GM18511 (cell line): ENCODE measurements around the gene TENM4.
A peak's percentile ranks its signal among the peaks of the same experiment; 100 is the strongest.

Experiments used
- ATAC-seq: cut with Tn5 transposase; IDR thresholded peaks from one replicate; pipeline ENCODE4 v1.9.1; 2021; ENCODE audit warnings: mild to moderate bottlenecking, moderate library complexity; ENCODE audit not compliant: unreplicated experiment

Gene TENM4

DNA sequence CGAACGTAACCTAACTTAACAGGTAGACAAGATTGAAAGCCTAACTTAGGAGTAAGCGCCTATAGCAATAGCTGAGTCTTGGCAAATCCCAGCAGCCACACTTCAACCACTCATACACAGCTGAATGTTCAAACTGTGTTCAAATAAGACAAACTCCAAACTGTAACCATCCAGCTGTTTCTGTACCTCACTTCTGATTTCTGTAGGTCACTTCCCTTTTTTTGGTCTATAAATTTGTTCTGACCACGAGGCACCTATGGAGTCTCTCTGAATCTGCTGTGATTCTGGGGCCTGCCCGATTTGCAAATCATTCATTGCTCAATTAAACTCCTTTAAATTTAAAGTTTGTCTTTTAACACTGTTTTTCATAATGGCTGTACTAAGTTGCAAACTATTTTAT is 8.2 kb upstream of the TENM4 start:
- ATAC-seq: no peak

DNA sequence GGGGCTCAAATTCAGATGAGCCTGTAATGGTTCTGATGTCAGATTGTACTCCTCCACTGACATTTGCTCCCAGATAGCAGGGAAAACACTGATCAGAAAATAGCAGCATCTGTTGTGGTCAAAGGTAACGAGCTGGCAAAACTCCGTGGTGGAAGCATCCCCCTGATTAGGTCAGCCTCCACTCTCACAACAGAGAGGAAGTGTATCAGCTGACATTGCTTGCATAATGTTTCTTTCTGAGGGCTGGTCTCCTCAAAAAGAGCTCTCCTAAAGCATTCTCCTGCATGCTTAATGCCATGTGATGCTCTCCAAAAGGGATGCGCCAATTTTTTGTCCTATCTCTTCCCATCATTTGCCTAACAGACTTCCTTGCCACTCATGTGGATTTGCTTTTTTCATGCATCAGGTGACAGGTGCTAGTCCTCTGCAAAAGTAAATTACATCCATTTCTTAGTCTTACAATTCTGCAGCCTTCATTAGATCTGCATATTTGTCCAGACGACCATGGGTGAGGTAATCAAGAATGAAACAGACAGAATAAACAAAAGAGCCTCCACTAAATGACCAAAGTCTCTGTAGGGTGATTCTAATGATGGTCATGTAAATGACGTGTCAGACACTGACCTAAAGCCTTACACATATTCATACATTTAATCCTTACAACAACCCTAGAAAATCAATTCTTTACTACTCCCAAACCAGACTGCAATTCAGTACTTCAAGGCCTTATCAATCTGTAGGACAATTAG is 6.4 kb upstream of the TENM4 start:
- ATAC-seq: no peak

DNA sequence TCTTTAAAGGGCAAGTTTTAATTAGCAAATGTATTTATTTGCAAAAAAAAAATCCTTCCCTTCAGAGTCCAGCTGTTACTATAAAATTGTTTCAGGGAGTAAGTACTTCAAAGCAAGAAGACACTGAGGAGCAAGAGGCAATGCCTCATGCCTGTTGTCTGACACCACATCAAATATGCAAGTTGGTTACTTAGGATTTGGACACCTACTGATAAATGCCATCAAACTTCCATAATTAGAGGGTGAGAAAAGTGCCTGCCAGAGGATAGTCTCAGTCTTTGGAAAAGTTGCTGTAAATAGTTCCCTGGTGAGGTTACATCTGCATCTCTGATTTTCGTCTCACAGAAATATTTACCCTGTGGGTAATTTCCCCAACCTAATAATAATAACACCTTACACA is 4.1 kb upstream of the TENM4 start:
- no peak for ATAC-seq

DNA sequence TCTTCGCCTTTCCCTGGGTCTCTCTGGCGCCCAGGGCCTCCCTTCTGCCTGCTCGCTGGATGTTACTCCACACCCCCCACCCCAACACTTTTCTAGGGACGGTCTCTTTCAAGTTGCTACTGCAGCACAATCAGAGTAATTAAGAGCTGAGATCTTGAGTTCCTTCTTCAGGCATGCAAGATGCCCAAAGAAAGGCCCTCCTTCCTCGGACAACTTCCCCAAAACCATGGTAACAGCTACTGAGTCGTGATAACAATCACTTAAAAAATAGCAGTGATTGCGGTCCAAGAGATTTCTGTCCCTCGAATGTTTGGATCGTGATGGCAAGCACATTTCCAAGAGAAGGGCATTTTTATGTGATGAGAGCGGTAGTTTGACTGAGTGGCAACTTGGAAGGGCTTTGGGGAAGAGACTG is 638 bp upstream of the TENM4 start:
- no peak for ATAC-seq

DNA sequence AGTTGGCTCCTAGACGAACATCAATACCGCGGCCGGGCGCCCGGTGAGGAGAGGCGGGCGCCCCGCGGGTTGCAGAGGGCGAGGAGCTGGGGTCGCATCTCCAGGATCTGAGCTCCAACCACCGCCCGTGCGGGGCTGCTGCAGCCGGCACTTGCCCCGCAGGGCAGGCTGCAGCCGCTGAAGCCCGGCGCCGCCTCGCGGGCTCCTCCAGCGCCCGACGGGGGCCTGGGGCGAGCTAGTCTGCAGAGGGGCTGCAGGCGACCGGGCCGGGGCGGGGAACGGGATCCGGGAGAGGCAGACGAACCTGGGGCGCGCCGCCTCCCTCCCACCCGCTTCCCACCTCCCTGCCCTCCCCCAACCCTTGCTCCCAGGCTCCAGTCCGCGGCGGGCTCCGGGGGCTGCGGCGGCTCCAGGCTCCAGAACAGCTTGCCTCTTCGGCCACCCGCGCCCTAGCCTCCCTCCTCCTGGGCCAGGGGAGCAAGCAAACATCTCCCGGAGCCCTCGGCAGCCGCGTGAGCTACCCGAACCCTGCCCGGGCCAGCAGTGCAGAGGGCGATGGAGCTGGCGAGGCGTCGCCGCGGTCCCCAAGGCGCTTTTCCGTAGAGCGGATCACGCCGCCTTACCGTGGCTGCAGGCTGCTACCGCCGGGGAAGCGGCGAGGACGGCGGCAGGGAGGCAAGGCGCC is 802 bp downstream of the TENM4 start:
- ATAC-seq: peak; percentile 17

DNA sequence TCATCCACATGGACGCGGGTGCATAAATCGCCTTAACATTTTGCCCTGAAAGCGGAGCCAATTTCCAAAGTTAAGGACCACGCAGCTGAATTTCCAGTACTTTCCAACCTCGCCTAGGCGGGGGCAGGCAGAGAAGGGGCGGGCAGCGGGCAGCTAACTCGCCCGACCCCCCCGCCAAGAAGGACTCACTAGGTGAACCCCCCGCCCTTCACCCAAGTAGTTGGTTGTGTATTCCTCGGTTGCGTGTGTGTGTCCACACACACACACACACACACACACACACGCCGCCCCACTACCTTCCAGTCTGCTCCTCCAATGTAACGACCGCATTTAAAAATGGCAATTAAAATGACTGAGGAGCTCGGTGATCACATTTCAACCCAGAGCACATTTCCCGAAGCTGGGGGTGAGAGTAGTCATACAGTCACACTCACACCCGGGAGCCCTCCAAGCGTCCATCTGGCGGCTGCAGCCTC is 1.4 kb downstream of the TENM4 start:
- ATAC-seq: peak; percentile 7

DNA sequence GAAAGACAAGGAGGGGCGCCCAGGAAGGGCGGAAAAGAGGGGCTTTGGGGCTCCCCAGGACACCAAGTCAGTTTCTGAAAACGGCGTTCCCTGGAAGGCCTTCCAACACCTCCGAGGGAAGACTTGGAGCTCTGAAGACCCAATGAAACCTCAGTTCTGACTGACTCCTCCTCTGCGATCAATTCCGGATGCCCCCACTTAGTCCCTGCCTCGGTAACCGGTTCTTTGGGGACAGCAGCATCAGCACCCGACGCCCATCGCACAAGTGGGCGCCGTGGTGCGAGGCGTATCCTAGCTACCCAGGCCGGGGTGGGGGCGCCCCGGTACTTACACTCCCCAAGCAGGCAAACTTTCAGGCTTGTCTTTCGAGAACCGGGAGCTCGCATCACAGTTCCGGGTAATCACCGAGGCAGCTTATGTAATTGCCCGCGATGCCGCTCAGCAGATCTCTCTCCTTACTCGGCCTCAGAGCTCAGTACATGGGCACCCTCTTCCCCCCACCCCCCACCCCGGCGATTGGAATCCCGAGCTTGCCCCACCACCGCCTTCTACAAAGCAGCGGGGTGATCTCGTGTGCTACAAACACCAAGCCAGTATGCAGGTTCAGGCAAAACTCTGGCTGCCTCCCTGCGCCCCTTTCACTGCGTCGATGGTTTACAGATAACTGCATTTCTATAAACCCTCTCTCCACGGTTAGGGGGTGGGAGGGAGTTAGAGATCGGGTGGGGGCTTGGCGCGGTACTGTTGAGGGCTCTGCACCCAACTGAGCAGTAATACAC is 2.0 kb downstream of the TENM4 start:
- ATAC-seq: no peak

DNA sequence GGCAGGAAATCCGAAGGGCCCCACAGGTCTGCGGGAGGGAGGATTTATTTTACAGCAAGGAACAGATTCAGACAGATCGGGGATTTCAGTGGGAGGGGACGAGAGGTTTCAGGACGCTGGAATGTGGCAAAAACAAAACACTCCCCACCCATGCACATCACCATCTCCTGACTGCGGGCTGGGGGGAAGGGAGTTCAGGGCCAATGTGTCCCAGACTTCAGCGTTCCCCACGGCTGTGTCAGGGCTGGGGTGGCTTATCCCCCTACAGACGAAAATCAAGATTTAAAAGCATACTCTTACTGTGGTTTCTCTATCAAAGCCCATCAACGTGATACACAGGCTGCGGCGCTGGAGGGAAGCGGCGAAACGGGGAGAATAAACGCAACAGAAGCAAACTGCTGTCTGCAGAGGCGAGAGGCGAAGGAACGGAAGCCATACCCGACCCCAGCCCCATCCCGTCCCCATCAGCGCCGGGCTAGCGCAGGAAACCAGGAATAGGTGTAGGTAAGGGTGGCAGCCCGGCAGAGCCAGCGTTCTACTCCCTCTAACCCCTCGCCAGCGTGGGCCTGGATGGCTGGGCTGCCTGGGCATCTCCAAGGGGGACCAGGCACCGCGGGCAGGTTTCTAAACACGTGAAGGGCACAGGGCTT is 2.7 kb downstream of the TENM4 start:
- ATAC-seq: no peak

DNA sequence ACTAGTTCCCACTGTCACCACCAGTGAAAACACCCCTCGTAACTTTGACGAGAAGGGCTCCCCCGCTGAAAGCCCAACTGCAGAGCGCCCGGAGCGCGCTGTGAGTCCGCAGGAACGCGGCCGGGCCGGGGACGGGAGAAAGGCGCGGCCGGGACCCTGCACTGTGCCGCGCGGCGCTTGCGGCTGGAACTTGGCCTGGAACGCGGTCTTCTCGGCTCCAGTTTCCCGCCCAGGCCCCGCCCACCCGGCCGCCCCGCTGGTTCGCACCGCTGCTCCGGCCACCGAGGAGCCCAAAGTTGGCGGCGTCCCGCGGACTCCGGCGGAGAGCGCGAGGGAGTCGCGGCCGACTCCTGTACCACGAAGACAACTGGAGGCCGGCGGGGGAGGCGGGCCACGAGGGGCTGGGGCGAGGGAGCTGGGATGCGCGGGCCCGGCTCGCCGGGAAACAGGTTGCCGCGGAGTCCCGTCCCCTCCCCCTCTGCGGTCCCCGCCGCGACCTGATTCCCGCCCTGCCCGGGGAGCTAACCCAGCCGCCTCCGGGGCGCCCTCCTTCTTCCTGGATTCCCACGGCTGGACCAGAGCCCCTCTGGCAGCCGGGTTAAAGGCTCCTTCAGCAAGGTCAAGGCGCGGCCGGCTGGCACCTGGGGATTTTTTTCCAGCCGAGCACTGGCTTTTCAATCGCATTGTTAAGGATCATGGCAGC is 3.4 kb downstream of the TENM4 start:
- ATAC-seq: no peak

DNA sequence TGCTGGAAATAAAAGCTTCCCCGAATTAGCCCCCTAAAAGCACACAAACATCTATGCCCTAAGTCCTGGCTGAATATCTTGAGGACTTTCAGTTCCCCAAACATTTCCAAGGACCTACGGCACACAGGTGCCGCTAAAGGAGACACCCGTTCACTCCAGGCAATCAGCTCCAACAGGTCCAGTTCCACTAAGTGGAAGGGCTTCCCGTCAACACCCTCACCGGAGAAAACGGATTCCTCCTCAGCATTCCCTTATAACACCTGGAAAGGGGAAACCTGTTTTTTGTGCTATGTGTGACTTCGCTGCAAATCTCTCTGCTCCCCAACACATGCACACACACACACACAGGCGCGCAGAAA is 3.9 kb downstream of the TENM4 start:
- ATAC-seq: no peak

DNA sequence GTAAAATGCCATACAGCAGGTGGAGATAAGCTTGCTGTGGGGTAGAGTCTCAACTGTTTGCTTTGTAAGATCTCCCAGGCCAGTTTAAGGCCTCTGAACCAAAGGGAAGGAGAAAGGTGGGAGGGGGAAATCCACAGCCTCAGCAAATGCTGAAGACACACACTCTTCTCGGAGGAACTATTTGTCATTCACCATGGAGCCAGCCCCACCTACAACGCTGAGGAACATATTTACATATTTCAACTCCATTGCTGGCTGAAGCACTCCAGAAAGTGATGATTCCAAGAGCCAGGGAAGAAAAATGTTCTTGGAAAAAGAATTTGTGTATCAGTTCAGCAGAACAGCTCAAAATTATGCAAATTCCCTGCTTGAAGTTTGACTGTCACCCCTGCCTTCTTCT is 6.5 kb downstream of the TENM4 start:
- no peak for ATAC-seq

DNA sequence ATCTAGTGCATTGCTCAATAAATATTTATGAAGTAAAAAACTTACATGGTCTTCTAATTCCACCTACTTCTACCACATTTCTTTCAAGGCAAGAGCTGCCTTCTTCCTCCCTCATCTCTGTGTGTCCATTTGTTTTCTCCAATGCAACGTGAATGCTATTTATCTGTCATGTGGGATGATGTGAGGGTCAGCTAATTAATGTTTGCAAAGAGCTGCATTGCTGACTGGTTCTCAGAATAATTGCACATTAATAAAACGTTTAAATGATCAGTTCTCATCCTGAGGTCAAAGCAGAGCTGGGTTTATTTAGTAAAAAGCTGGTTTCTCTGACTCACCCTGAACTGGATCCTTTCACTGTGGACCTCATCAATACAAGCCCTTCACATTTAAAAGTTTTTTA is 8.7 kb downstream of the TENM4 start:
- ATAC-seq: no peak

DNA sequence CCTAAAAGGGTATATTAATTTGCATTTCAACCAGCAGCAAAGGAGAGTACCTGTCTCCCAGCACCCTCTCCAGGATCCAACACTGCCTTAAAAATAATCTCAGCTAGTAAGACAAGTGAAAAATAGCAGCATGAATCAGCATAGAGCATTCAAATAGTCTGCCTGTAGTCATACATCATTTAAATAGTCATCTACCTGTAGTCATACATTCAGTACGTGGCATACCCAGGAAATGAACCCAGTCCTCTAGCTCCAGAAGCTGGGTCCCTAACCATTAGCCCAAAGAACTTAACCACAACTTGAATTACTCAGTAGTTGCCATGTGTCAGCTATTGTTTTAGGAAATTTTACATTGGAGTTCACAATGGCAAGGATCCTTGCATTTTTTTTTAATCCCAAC is 9.3 kb downstream of the TENM4 start:
- ATAC-seq: no peak

DNA sequence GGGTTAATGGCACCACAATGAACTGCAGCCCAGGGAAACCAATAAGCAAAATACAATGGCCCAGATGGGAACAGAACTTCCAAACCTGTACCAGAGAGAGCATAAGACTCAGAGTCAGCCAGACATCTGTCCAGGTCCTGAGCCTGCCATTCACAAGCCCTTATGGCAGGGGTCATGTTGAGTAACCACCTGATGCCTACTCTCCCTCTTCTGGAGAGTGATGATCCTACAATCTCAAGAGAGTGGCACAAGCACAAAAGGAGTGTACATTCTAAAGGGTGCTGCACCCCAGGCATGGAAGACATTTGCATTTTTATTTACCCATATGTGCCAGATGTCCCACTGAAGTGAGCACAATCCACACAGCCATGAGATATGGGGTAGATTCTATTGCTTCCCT is 10.6 kb downstream of the TENM4 start:
- no peak for ATAC-seq

DNA sequence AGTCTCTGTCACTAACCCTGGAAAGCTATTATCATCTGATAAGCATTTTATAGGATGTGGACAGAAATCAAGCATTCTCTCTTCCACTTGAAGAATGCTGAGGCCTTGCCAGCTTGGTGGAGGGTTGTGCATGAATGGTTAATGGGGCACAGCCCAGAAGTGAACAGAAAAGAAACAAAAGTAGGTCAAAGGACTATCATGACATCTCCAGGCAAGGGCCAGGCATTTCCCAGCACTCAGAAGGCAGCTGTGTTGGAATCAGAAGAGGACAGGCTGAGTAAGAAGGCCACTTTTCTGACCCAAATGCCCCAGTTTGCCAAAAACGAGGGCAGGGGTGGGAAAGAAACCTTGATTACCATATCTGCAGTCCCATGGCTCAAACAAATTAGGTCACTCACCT is 12.4 kb downstream of the TENM4 start:
- ATAC-seq: no peak

DNA sequence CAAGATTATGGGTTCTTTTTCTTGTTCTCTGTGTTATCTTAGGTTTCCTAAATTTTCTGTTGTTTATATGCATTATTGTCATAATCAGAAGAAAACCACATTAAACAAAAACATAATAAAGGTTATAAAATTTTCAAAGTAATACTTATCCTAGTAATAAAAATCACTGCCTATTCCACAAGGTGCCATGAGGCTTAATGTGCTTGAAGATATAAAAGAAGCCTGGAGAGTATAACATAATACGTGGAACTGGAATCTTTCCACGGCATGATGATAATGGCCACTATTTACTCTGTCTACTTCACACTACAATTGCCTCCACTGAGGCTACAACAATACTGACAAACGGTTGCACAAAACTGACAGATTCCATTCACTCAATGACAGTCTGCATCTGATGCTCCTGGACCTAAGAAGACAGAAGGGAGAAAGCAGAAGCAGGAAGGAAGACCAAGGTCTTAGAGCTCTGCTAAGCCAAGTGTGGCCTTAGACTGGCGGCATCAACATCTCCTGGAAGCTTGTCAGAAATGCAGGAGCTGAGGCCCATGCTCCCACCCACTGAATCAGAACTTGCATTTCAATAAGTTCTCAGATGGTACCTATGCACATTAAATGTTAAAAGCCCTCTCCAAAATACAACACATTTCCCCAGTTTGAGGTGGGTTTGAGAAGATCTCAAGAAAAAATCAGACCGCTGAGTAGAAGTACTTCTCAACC is 13.1 kb downstream of the TENM4 start:
- no peak for ATAC-seq

DNA sequence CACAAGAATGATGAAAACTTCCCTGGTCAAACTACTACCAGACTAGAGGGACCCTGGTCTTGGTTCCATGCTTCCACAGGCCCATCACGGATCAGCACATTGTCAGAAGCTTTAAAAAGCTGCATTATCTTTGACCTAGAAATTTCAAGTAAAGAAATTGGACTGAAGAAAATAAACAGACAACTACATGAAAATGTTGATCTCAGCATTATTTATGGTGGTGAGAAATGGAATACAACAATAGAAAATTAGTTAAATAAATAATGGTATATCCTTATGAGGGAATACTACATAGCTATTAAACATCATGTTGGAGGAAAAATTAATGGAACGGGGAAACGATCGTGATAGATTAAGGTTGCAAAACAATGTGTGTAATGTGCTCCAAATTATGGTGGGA is 13.7 kb downstream of the TENM4 start:
- ATAC-seq: no peak

DNA sequence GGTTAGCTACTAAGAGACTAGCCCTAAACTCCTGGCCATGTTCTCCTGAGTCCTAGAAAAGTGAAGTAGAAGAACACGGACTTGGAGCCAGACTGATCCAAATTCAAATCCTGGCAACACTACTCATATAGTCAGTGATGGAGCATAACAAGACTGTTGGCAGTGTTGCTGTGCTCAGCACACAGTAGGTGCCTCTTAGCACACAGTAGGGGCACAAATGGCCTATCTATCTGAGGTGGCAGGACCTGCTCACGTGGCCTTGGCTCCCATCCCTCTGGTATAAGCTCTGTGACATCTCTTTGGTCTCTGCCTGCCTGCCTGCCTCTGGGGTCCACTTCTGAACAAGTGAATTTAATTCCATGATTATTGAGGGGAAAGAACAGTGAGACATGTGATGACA is 15.4 kb downstream of the TENM4 start:
- no peak for ATAC-seq

DNA sequence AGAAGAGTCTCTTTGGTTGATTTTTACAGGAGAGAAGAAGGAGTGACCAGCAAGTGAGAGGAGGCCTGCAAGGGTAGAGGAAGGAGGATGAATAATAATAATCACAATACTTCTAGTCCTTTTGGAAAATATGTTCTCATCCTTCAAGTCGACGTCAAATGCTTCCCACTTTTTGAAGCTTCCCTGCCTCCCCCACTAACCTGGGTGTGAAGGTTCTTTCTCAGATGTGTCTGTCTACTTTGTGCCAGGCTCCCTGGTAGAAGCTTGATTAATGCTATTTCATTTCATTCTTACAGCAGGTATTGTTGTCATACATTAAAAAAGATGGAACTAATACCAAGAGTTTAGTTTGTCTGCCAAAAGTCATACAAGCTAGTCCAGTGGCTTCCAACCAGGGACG is 17.1 kb downstream of the TENM4 start:
- no peak for ATAC-seq

DNA sequence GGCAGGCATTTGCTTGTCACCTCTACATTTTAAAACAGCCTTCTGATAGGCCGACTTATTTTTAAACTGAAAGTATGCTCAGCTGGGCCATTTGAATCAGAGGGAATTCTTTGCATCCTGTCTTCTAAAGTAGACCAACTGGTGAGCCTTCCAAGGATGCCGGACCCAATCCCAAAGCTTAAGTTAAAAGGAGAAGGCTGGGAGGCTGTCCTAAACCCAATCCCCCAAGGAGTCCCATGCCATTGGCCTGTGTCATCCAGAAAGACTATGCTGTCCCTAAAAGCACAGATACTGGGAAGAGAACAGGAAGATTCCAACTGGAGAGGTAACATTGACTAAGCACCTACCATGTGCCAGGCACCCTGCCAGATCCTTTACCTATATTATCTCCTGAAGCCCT is 18.0 kb downstream of the TENM4 start:
- ATAC-seq: no peak
